IPS DF 6.9 (cell line): Measurements from ENCODE around the gene PAX7.

Experiments used
- DNase-seq: peaks from one replicate; pipeline ENCODE4 v3.0.0-alpha.2; 2013; ENCODE audit warnings: low read depth, low spot score
- H3K27ac ChIP-seq: one replicate; pipeline ENCODE4 v1.5.1; 2013; ENCODE audit warnings: low read length, control low read depth
- H3K27me3 ChIP-seq: 2 replicates; pipeline ENCODE4 v1.6.1; 2013; ENCODE audit warnings: mild to moderate bottlenecking, low read length; ENCODE audit not compliant: control insufficient read depth, insufficient read depth
- H3K36me3 ChIP-seq: 2 replicates; pipeline ENCODE4 v1.6.1; 2013; ENCODE audit warnings: low read length; ENCODE audit not compliant: control insufficient read depth, insufficient read depth
- H3K4me1 ChIP-seq: 2 replicates; pipeline ENCODE4 v1.6.1; 2013; ENCODE audit warnings: low read length; ENCODE audit not compliant: control insufficient read depth, insufficient read depth
- H3K4me3 ChIP-seq: 2 replicates; pipeline ENCODE4 v1.5.1; 2013; ENCODE audit warnings: mild to moderate bottlenecking, low read length
- H3K9me3 ChIP-seq: 2 replicates; pipeline ENCODE4 v1.6.1; 2013; ENCODE audit warnings: low read length, inconsistent platforms; ENCODE audit not compliant: control insufficient read depth, insufficient read depth
- WGBS: extraction: QIAGEN DNeasy Blood & Tissue Kit; methylation state at CpG from one replicate; pipeline ENCODE4 v1.1.7; 2013; ENCODE audit warnings: mixed read lengths, missing lambda C conversion rate; ENCODE audit not compliant: insufficient read length, insufficient coverage; 5-methylcytosine and 5-hydroxymethylcytosine counted together

Gene PAX7

GRCh38 chr1:18775341-18775740, 144.7 kb downstream of the PAX7 start:
- Histone ChIP-seq H3K27ac (no peak overlapping the region), H3K9me3 (no peaks in the 10 kb centered on the region), H3K27me3 (0 out of 2 replicates have a peak, but pooled peaks cover 1% of the 10 kb centered on the region), H3K4me1 (no peaks in the 10 kb centered on the region), H3K4me3 (no peak overlapping the region), H3K36me3 (no peaks in the 10 kb centered on the region)
- no CpG with 5 or more reads among the region's 1 CpG for WGBS
- DNase-seq = no peak

- no peaks in the 10 kb centered on the region for H3K36me3 ChIP-seq
- no peaks in the 10 kb centered on the region for H3K9me3 ChIP-seq
- H3K4me1 ChIP-seq = no peaks in the 10 kb centered on the region
- no peak overlapping the region for H3K27ac ChIP-seq
- H3K27me3 ChIP-seq = 0 out of 2 replicates have a peak, but pooled peaks cover 1% of the 10 kb centered on the region
- WGBS = no CpG with 5 or more reads among the region's 3 CpGs
- DNase-seq = no peak
- H3K4me3 ChIP-seq = no peak overlapping the region
Measured at GRCh38 chr1:18776777-18777176, 146.1 kb downstream of the PAX7 start.

- WGBS = no CpG with 5 or more reads among the region's 6 CpGs
- 0 out of 2 replicates have a peak, but pooled peaks cover 1% of the 10 kb centered on the region for H3K27me3 ChIP-seq
- no peak for DNase-seq
Measured at GRCh38 chr1:18778437-18778836, 147.8 kb downstream of the PAX7 start.

GRCh38 chr1:18781031-18781430, 150.4 kb downstream of the PAX7 start:
- no peak for DNase-seq
- H3K4me3 ChIP-seq = no peak overlapping the region
- peaks cover 2% of the 10 kb centered on the region for H3K4me1 ChIP-seq
- H3K27ac ChIP-seq = no peak overlapping the region
- no peaks in the 10 kb centered on the region for H3K9me3 ChIP-seq
- 0 out of 2 replicates have a peak, but pooled peaks cover 1% of the 10 kb centered on the region for H3K27me3 ChIP-seq
- H3K36me3 ChIP-seq = no peaks in the 10 kb centered on the region

More at GRCh38 chr1:18778437-18778836, 147.8 kb downstream of the PAX7 start:
- Histone ChIP-seq H3K27ac (no peak overlapping the region), H3K4me3 (no peak overlapping the region), H3K36me3 (no peaks in the 10 kb centered on the region), H3K4me1 (no peaks in the 10 kb centered on the region), H3K9me3 (no peaks in the 10 kb centered on the region)

- H3K27me3 ChIP-seq = 0 out of 2 replicates have a peak, but pooled peaks cover 1% of the 10 kb centered on the region
- H3K27ac ChIP-seq = no peak overlapping the region
- peaks cover 2% of the 10 kb centered on the region for H3K4me1 ChIP-seq
- H3K4me3 ChIP-seq = peak overlapping the region; percentile 4; the same call in 1 of the 2 replicates
- DNase-seq = no peak
- H3K9me3 ChIP-seq = no peaks in the 10 kb centered on the region
- H3K36me3 ChIP-seq = no peaks in the 10 kb centered on the region
- WGBS = no CpG with 5 or more reads among the region's 28 CpGs
Measured at GRCh38 chr1:18783705-18784481, 153.2 kb downstream of the PAX7 start.

GRCh38 chr1:18784482-18784831, 153.8 kb downstream of the PAX7 start:
- Histone ChIP-seq H3K27ac (no peak overlapping the region), H3K27me3 (no peaks in the 10 kb centered on the region), H3K4me1 (peaks cover 2% of the 10 kb centered on the region), H3K9me3 (no peaks in the 10 kb centered on the region), H3K4me3 (peak overlapping the region; percentile 4; the same call in 1 of the 2 replicates), H3K36me3 (no peaks in the 10 kb centered on the region)
- DNase-seq = no peak
- WGBS = no CpG with 5 or more reads among the region's 15 CpGs

GRCh38 chr1:18786149-18786548, 155.5 kb downstream of the PAX7 start:
- no CpG with 5 or more reads among the region's 3 CpGs for WGBS
- no peak overlapping the region for H3K27ac ChIP-seq
- no peaks in the 10 kb centered on the region for H3K9me3 ChIP-seq
- DNase-seq = no peak
- H3K4me1 ChIP-seq = peaks cover 2% of the 10 kb centered on the region
- no peaks in the 10 kb centered on the region for H3K27me3 ChIP-seq
- H3K4me3 ChIP-seq = no peak overlapping the region
- H3K36me3 ChIP-seq = no peaks in the 10 kb centered on the region

GRCh38 chr1:18787825-18788385, 157.3 kb downstream of the PAX7 start:
- WGBS = no CpG with 5 or more reads among the region's 3 CpGs
- Histone ChIP-seq H3K27ac (no peak overlapping the region), H3K27me3 (no peaks in the 10 kb centered on the region), H3K4me1 (peaks cover 2% of the 10 kb centered on the region), H3K36me3 (no peaks in the 10 kb centered on the region), H3K4me3 (no peak overlapping the region), H3K9me3 (no peaks in the 10 kb centered on the region)
- DNase-seq = no peak

GRCh38 chr1:18789246-18789645, 158.6 kb downstream of the PAX7 start:
- H3K27ac ChIP-seq = no peak overlapping the region
- no CpG with 5 or more reads among the region's 4 CpGs for WGBS
- peaks cover 2% of the 10 kb centered on the region for H3K4me1 ChIP-seq
- H3K9me3 ChIP-seq = no peaks in the 10 kb centered on the region
- no peaks in the 10 kb centered on the region for H3K36me3 ChIP-seq
- DNase-seq = no peak
- H3K4me3 ChIP-seq = no peak overlapping the region
- no peaks in the 10 kb centered on the region for H3K27me3 ChIP-seq

- no CpG with 5 or more reads among the region's 3 CpGs for WGBS
- H3K4me3 ChIP-seq = no peak overlapping the region
- H3K27me3 ChIP-seq = no peaks in the 10 kb centered on the region
- H3K4me1 ChIP-seq = 0 out of 2 replicates have a peak, but pooled peaks cover 2% of the 10 kb centered on the region
- no peak overlapping the region for H3K27ac ChIP-seq
- no peaks in the 10 kb centered on the region for H3K36me3 ChIP-seq
- H3K9me3 ChIP-seq = no peaks in the 10 kb centered on the region
- DNase-seq = no peak
Measured at GRCh38 chr1:18792747-18793146, 162.1 kb downstream of the PAX7 start.
